HEK293 (cell line): ENCODE results near the gene PAX3.

Experiments used
- CTCF ChIA-PET: fragments of 350-600 bp; formaldehyde crosslinking; extraction: SDS; loops from one replicate; lab custom pipeline; 2021; ENCODE audit warnings: antibody characterized with exemption; lab: Yijun Ruan, JAX
- POLR2A ChIA-PET: fragments of 300-600 bp; formaldehyde crosslinking; extraction: SDS; loops from one replicate; lab custom pipeline; 2020; ENCODE audit warnings: antibody characterized with exemption, inconsistent platforms; lab: Yijun Ruan, JAX
- H3K27ac ChIP-seq: fragments of 200-500 bp; sonication (Bioruptor generic); 2 replicates; pipeline ENCODE4 v1.5.1; 2014; ENCODE audit warnings: low read depth, low read length, control low read depth, inconsistent platforms; ENCODE audit errors: extremely low read depth
- H3K36me3 ChIP-seq, 2 experiments: fragments of 200-500 bp in 1 of 2; sonication (Bioruptor generic) in 1 of 2; 1 replicate in 1 of 2; 2 replicates in 1 of 2; pipeline ENCODE4 v1.5.1; 2014 to 2017; ENCODE audit warnings: inconsistent platforms in 2 of 2, low read length in 2 of 2; ENCODE audit not compliant: control insufficient read depth in 2 of 2, insufficient read depth in 1 of 2
- H3K4me1 ChIP-seq: fragments of 200-500 bp; sonication (Bioruptor generic); 2 replicates; pipeline ENCODE4 v1.5.1; 2014; ENCODE audit warnings: mild to moderate bottlenecking, low read length, inconsistent platforms; ENCODE audit not compliant: control insufficient read depth, insufficient read depth
- H3K4me3 ChIP-seq: 2 replicates; pipeline ENCODE4 v1.5.1; 2011; ENCODE audit warnings: low read depth, mild to moderate bottlenecking, control low read depth, low read length, moderate library complexity
- H3K9me3 ChIP-seq: fragments of 200-500 bp; sonication (Bioruptor generic); 2 replicates; pipeline ENCODE4 v1.5.1; 2014; ENCODE audit warnings: low read depth, low read length, inconsistent platforms; ENCODE audit not compliant: control insufficient read depth, insufficient read depth
- FEZF1 ChIP-seq: fragments of 450-650 bp; formaldehyde crosslinking; IDR thresholded peaks from 2 replicates; pipeline ENCODE4 v1.5.1; 2016; ENCODE audit warnings: missing biosample characterization, missing genetic modification characterization
- GLIS1 ChIP-seq: fragments of 450-650 bp; formaldehyde crosslinking; IDR thresholded peaks from 2 replicates; pipeline ENCODE4 v1.5.1; 2016; ENCODE audit warnings: missing biosample characterization, missing genetic modification characterization
- HOXD13 ChIP-seq: sonication (generic); formaldehyde crosslinking; IDR thresholded peaks from 2 replicates; pipeline ENCODE4 v1.8.0; 2022; ENCODE audit warnings: missing genetic modification reagents, borderline replicate concordance
- KLF9 ChIP-seq: fragments of 450-650 bp; formaldehyde crosslinking; IDR thresholded peaks from 2 replicates; pipeline ENCODE4 v1.5.1; 2016; ENCODE audit warnings: missing biosample characterization, missing genetic modification characterization, low read depth
- ZBTB21 ChIP-seq: fragments of 450-650 bp; formaldehyde crosslinking; IDR thresholded peaks from 2 replicates; pipeline ENCODE4 v1.5.1; 2017; ENCODE audit warnings: missing biosample characterization, missing genetic modification characterization
- ZBTB6 ChIP-seq: fragments of 450-650 bp; formaldehyde crosslinking; IDR thresholded peaks from 2 replicates; pipeline ENCODE4 v1.5.1; 2017; ENCODE audit warnings: missing biosample characterization, missing genetic modification characterization
- ZFP37 ChIP-seq: fragments of 450-650 bp; formaldehyde crosslinking; IDR thresholded peaks from 2 replicates; pipeline ENCODE4 v1.5.1; 2016; ENCODE audit warnings: missing biosample characterization, missing genetic modification characterization
- ZNF132 ChIP-seq: fragments of 450-650 bp; formaldehyde crosslinking; IDR thresholded peaks from 2 replicates; pipeline ENCODE4 v1.5.1; 2017; ENCODE audit warnings: missing biosample characterization, missing genetic modification characterization, borderline replicate concordance
- ZNF2 ChIP-seq: fragments of 450-650 bp; formaldehyde crosslinking; IDR thresholded peaks from 2 replicates; pipeline ENCODE4 v1.5.1; 2016; ENCODE audit warnings: missing biosample characterization, missing genetic modification characterization
- ZNF26 ChIP-seq: fragments of 450-650 bp; formaldehyde crosslinking; IDR thresholded peaks from 2 replicates; pipeline ENCODE4 v1.5.1; 2016; ENCODE audit warnings: missing biosample characterization, missing genetic modification characterization
- ZNF266 ChIP-seq: fragments of 450-650 bp; formaldehyde crosslinking; IDR thresholded peaks from 2 replicates; pipeline ENCODE4 v1.5.1; 2016; ENCODE audit warnings: missing biosample characterization, missing genetic modification characterization, low read depth
- ZNF335 ChIP-seq: fragments of 450-650 bp; formaldehyde crosslinking; conservative IDR thresholded peaks from 2 replicates; pipeline ENCODE4 v1.5.1; 2016; ENCODE audit warnings: missing biosample characterization, missing genetic modification characterization
- ZNF366 ChIP-seq: fragments of 450-650 bp; formaldehyde crosslinking; conservative IDR thresholded peaks from 2 replicates; pipeline ENCODE4 v1.5.1; 2016; ENCODE audit warnings: missing biosample characterization, missing genetic modification characterization
- ZNF394 ChIP-seq: fragments of 450-650 bp; formaldehyde crosslinking; IDR thresholded peaks from 2 replicates; pipeline ENCODE4 v1.5.1; 2016; ENCODE audit warnings: missing biosample characterization, missing genetic modification characterization, mild to moderate bottlenecking, moderate library complexity, borderline replicate concordance
- ZNF398 ChIP-seq: fragments of 450-650 bp; formaldehyde crosslinking; IDR thresholded peaks from 2 replicates; pipeline ENCODE4 v1.5.1; 2017; ENCODE audit warnings: missing biosample characterization, missing genetic modification characterization
- ZNF426 ChIP-seq: fragments of 450-650 bp; formaldehyde crosslinking; IDR thresholded peaks from 2 replicates; pipeline ENCODE4 v1.5.1; 2017; ENCODE audit warnings: missing biosample characterization, missing genetic modification characterization, mild to moderate bottlenecking, inconsistent platforms, moderate library complexity
- ZNF48 ChIP-seq: fragments of 450-650 bp; formaldehyde crosslinking; IDR thresholded peaks from 2 replicates; pipeline ENCODE4 v1.5.1; 2016; ENCODE audit warnings: missing biosample characterization, missing genetic modification characterization
- ZNF513 ChIP-seq: fragments of 450-650 bp; IDR thresholded peaks from 2 replicates; pipeline ENCODE4 v1.5.1; 2018; ENCODE audit warnings: missing biosample characterization, missing genetic modification characterization
- ZNF518A ChIP-seq: fragments of 450-650 bp; formaldehyde crosslinking; conservative IDR thresholded peaks from 2 replicates; pipeline ENCODE4 v1.5.1; 2016; ENCODE audit warnings: low read depth, missing biosample characterization, missing genetic modification characterization
- ZNF561 ChIP-seq: fragments of 450-650 bp; IDR thresholded peaks from 2 replicates; pipeline ENCODE4 v1.5.1; 2018; ENCODE audit warnings: missing biosample characterization, missing genetic modification characterization, borderline replicate concordance
- ZNF629 ChIP-seq: fragments of 450-650 bp; formaldehyde crosslinking; IDR thresholded peaks from 2 replicates; pipeline ENCODE4 v1.5.1; 2017; ENCODE audit warnings: missing biosample characterization, missing genetic modification characterization
- ZNF658 ChIP-seq: fragments of 450-650 bp; formaldehyde crosslinking; IDR thresholded peaks from 2 replicates; pipeline ENCODE4; 2016; ENCODE audit warnings: missing biosample characterization, missing genetic modification characterization
- ZNF660 ChIP-seq: fragments of 450-650 bp; IDR thresholded peaks from 2 replicates; pipeline ENCODE4 v1.5.1; 2018; ENCODE audit warnings: missing biosample characterization, mild to moderate bottlenecking, missing genetic modification characterization
- ZNF707 ChIP-seq: fragments of 450-650 bp; formaldehyde crosslinking; IDR thresholded peaks from 2 replicates; pipeline ENCODE4 v1.5.1; 2016; ENCODE audit warnings: missing biosample characterization, missing genetic modification characterization
- ZNF843 ChIP-seq: fragments of 450-650 bp; formaldehyde crosslinking; IDR thresholded peaks from 2 replicates; pipeline ENCODE4 v1.5.1; 2016; ENCODE audit warnings: missing biosample characterization, missing genetic modification characterization
- ZSCAN30 ChIP-seq: fragments of 450-650 bp; IDR thresholded peaks from 2 replicates; pipeline ENCODE4 v1.5.1; 2018; ENCODE audit warnings: missing biosample characterization, mild to moderate bottlenecking, missing genetic modification characterization, moderate library complexity
- ZXDB ChIP-seq: fragments of 450-650 bp; formaldehyde crosslinking; IDR thresholded peaks from 2 replicates; pipeline ENCODE4 v1.5.1; 2016; ENCODE audit warnings: missing biosample characterization, missing genetic modification characterization

The PAX3 gene

GRCh38 chr2:222193328-222193983 is 105.3 kb downstream of the PAX3 start (continued):
- no peak; the same call in 1 of the 2 replicates for TF ChIP-seq ZNF518A (tag by site-specific recombination)
- TF ChIP-seq ZNF398 (tag by site-specific recombination) = no peak
- no peak for TF ChIP-seq FEZF1 (tag by site-specific recombination)
- TF ChIP-seq ZFP37 = no peak
- TF ChIP-seq KLF9 = no peak
- no peak for TF ChIP-seq ZBTB6 (tag by site-specific recombination)
- TF ChIP-seq ZNF48 (tag by site-specific recombination) = no peak
- peak; percentile 44 for TF ChIP-seq ZNF335

- Histone ChIP-seq H3K4me1 (peaks cover 22% of the 10 kb centered on the region), H3K36me3 (no peaks in the 10 kb centered on the region), H3K9me3 (no peaks in the 10 kb centered on the region), H3K27ac (no peak overlapping the region), H3K4me3 (no peak overlapping the region)
- CTCF ChIA-PET = no interaction called here
- POLR2A ChIA-PET = no interaction called here
- no peak for TF ChIP-seq GLIS1 (tag by site-specific recombination)
- TF ChIP-seq ZNF266 (tag by site-specific recombination) = no peak
- 0 out of 2 replicates have a peak, but pooled peaks have one; percentile 8 for TF ChIP-seq ZNF366
- no peak for TF ChIP-seq ZNF335
- no peak for TF ChIP-seq ZNF394 (tag by site-specific recombination)
- TF ChIP-seq ZNF707 (tag by site-specific recombination) = no peak
- TF ChIP-seq ZSCAN30 (tag by site-specific recombination) = no peak
- no peak for TF ChIP-seq ZNF658 (tag by site-specific recombination)
- TF ChIP-seq ZNF26 = no peak
- no peak for TF ChIP-seq ZNF513 (tag by site-specific recombination)
- peak; percentile 50; the same call in 1 of the 2 replicates for TF ChIP-seq ZNF843 (tag by site-specific recombination)
- no peak for TF ChIP-seq ZNF561 (tag by site-specific recombination)
- no peak for TF ChIP-seq ZNF660 (tag by site-specific recombination)
- TF ChIP-seq ZNF629 (tag by site-specific recombination) = no peak
- no peak for TF ChIP-seq HOXD13 (CRISPR knock-in tag)
- no peak for TF ChIP-seq ZBTB21
- no peak for TF ChIP-seq ZNF132
- TF ChIP-seq ZNF2 = no peak
- TF ChIP-seq ZNF426 (tag by site-specific recombination) = no peak
- TF ChIP-seq ZXDB (tag by site-specific recombination) = peak; percentile 57; the same call in 1 of the 2 replicates
- peak; percentile 26; the same call in 1 of the 2 replicates for TF ChIP-seq FEZF1 (tag by site-specific recombination)
These were observed 118.2 kb downstream of the PAX3 start for GRCh38 chr2:222180619-222181018.
